ENCODE measurements around the gene RSRP1.

RSRP1 gene

DNA sequence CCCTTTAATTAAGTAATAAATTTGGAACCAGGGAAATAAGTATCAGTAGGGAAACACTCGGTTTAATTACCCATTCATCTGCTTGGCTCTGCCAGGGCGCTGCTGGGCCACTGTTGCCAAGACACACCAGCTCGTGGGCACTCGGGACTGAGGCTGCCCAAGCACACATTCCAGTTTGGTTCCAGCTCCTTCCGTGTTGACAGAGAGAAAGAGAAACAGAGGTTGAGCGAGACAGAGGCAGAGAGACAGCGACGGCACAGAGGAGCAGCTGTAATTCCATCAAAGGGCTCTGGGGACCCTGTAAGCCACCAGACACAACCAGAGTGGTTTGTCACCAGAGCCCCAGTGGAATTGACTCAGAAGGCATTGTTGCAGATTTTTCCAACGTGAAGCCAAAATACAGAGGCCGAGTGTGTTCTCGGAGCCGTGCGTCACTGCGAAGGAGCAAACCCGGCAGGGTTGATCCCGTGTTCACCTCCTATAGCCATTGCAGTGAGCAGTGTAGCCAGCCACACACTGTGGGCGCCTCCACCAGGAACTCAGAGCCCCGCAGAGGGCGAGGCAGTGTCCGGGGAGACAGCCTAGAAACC, 48.5 kb downstream of the RSRP1 start:
- Histone ChIP-seq H3K9me3 (ENCODE audit: control insufficient read depth, insufficient read depth, low read depth, low read length) (no peaks in the 10 kb centered on the region), H3K9ac (ENCODE audit: low read length) (no peak overlapping the region), H3K27me3 (ENCODE audit: control insufficient read depth, insufficient read depth, low read length) (no peaks in the 10 kb centered on the region), H3K27ac (ENCODE audit: low read depth, low read length) (no peak overlapping the region), H3K4me3 (ENCODE audit: low read depth, low read length) (no peak overlapping the region), H3K4me1 (ENCODE audit: control insufficient read depth, insufficient read depth, low read length) (peaks cover 15% of the 10 kb centered on the region; the same call in 1 of the 2 replicates), H3K36me3 (ENCODE audit: control insufficient read depth, insufficient read depth, low read length) (no peaks in the 10 kb centered on the region)

DNA sequence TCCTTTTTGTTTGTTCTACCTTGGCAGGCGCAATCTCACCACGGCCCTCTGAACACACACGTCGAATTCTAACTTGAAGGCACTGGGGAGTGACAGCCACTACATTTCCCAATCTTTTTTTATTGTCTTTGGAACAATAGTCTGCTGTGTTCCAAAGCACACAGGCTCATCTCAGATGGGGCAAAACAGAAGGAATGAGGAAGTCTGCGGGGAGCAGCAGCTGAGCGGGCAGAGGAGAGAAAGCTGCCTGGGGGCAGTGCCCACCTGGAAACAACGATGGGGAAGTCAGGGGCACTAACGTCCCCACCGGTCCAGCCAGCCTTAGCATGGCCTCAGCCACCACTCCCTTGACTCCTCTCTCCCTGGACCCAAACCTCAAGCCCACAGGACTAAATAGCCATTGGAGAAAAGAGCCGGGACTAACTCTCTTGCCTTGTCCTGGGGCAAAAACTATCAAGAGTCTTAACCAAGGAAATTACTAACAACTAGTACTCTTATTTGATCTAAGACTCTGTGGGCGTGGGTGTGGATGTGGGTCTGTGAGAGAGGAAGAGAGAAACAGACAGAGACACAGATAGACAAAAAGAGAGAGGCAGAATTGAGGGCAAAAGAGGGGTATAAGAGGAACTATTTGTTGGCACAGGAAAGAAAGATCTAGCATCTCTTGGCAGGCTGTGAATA, 49.1 kb downstream of the RSRP1 start:
- Histone ChIP-seq H3K4me1 (ENCODE audit: control insufficient read depth, insufficient read depth, low read length) (peaks cover 18% of the 10 kb centered on the region), H3K9ac (ENCODE audit: low read length) (no peak overlapping the region), H3K36me3 (ENCODE audit: control insufficient read depth, insufficient read depth, low read length) (no peaks in the 10 kb centered on the region), H3K27me3 (ENCODE audit: control insufficient read depth, insufficient read depth, low read length) (no peaks in the 10 kb centered on the region), H3K9me3 (ENCODE audit: control insufficient read depth, insufficient read depth, low read depth, low read length) (no peaks in the 10 kb centered on the region), H3K27ac (ENCODE audit: low read depth, low read length) (no peak overlapping the region), H3K4me3 (ENCODE audit: low read depth, low read length) (no peak overlapping the region)

DNA sequence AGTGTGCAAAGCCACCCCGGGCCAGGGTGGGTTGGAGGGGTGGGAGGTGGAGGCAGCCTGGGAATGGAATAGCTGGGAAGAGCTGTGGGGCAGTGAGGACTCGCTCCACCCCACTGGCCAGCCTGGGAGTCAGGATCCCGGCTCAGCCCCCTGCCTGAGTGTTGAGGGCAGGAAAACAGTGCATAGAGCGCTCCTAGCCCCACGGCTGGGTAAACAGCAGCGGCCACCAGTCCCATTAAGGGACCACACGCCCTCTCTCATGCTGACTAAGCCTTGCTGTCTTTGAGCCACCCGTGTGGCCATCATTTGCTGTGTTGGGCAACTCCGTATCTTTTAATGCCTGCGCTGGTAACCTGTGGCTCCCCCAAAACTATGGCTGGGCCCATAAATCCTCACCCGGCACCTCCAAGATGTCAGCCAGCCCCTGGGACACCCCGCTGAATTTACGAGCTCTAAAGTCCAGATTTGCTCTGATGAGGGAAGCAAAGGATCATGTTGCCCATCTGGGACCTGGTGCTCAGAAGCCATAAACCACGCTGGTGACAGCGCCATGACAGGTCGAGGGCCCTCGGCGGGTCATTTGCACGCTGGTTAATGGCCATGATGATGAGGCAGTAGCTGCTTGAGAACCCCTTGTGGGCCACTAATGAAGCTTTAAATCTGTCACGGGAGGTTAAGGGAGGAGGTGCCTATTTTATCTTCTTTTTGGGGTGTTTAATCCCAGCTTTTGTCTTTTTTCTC, 49.8 kb downstream of the RSRP1 start:
- Histone ChIP-seq H3K27me3 (ENCODE audit: control insufficient read depth, insufficient read depth, low read length) (no peaks in the 10 kb centered on the region), H3K9me3 (ENCODE audit: control insufficient read depth, insufficient read depth, low read depth, low read length) (no peaks in the 10 kb centered on the region), H3K4me1 (ENCODE audit: control insufficient read depth, insufficient read depth, low read length) (peaks cover 23% of the 10 kb centered on the region), H3K27ac (ENCODE audit: low read depth, low read length) (no peak overlapping the region), H3K36me3 (ENCODE audit: control insufficient read depth, insufficient read depth, low read length) (no peaks in the 10 kb centered on the region), H3K9ac (ENCODE audit: low read length) (no peak overlapping the region), H3K4me3 (ENCODE audit: low read depth, low read length) (no peak overlapping the region)

DNA sequence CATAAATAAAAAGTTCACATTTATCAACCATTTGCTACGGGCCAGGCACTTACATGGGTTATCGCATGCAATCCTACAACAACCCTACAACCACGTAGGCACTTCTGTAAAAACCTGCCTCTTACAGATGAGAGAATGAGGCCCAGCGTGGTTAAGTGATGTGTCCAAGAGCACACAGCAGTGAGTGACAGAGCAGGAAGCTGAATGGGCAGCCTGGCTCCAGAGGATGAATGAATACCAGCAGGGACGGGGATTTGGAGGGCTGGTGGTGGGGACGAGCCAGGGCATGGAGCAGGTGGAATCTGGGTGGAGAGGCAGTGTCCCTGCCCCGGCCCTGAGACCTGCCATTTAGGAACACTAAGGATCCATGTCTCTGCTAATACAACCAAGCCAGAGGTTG, 50.4 kb downstream of the RSRP1 start:
- H3K9ac ChIP-seq (ENCODE audit: low read length) = no peak overlapping the region
- H3K4me3 ChIP-seq (ENCODE audit: low read depth, low read length) = no peak overlapping the region
- H3K36me3 ChIP-seq (ENCODE audit: control insufficient read depth, insufficient read depth, low read length) = no peaks in the 10 kb centered on the region
- H3K27ac ChIP-seq (ENCODE audit: low read depth, low read length) = no peak overlapping the region
- peaks cover 23% of the 10 kb centered on the region for H3K4me1 ChIP-seq (ENCODE audit: control insufficient read depth, insufficient read depth, low read length)
- no peaks in the 10 kb centered on the region for H3K9me3 ChIP-seq (ENCODE audit: control insufficient read depth, insufficient read depth, low read depth, low read length)
- H3K27me3 ChIP-seq (ENCODE audit: control insufficient read depth, insufficient read depth, low read length) = no peaks in the 10 kb centered on the region

DNA sequence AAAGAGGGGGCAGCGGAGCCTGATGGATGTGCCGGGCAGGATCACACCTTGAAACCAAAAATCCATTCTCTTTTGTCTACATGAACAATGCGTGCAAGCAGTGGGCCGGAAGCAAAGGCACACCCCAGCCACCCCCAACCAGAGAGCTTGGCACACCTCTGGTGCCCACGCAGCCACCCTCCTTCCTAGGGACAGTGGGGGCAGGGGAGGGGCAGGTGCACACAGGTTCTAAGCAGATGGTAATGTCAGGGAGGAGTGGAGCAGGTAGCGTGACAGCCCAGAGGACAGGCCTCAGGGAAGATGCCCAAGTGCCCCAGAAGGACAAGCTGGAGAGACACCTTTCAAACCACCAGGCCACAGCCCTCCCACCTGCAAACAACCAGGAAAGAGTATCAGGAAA, 51.4 kb downstream of the RSRP1 start:
- H3K36me3 ChIP-seq (ENCODE audit: control insufficient read depth, insufficient read depth, low read length) = no peaks in the 10 kb centered on the region
- no peaks in the 10 kb centered on the region for H3K27me3 ChIP-seq (ENCODE audit: control insufficient read depth, insufficient read depth, low read length)
- H3K4me3 ChIP-seq (ENCODE audit: low read depth, low read length) = no peak overlapping the region
- H3K4me1 ChIP-seq (ENCODE audit: control insufficient read depth, insufficient read depth, low read length) = peaks cover 23% of the 10 kb centered on the region
- H3K9me3 ChIP-seq (ENCODE audit: control insufficient read depth, insufficient read depth, low read depth, low read length) = no peaks in the 10 kb centered on the region
- no peak overlapping the region for H3K27ac ChIP-seq (ENCODE audit: low read depth, low read length)
- H3K9ac ChIP-seq (ENCODE audit: low read length) = no peak overlapping the region

DNA sequence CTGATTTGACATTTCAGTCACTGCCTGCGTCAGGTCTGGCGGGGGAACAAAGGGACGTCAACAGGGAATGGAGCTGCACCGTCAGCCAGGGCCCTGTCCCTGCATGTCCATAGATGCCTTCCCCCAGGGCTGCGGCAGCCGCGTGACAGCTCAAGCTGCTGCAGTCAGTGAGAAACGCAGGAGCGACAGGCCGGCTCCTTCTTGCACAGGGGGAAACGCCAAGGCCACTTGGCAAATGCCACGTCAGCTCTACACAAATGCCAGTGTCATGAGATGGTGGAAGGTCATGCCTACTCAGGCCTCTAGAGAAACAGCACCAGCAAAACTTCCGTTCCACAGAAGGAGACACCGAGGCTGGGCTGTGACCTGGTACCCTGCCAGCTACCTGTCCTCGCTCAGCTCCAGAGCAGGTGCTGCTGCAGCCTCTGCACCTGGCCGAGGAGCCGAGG, 52.7 kb downstream of the RSRP1 start:
- peaks cover 21% of the 10 kb centered on the region for H3K4me1 ChIP-seq (ENCODE audit: control insufficient read depth, insufficient read depth, low read length)
- no peak overlapping the region for H3K9ac ChIP-seq (ENCODE audit: low read length)
- H3K4me3 ChIP-seq (ENCODE audit: low read depth, low read length) = no peak overlapping the region
- no peak overlapping the region for H3K27ac ChIP-seq (ENCODE audit: low read depth, low read length)
- H3K9me3 ChIP-seq (ENCODE audit: control insufficient read depth, insufficient read depth, low read depth, low read length) = no peaks in the 10 kb centered on the region
- no peaks in the 10 kb centered on the region for H3K27me3 ChIP-seq (ENCODE audit: control insufficient read depth, insufficient read depth, low read length)
- H3K36me3 ChIP-seq (ENCODE audit: control insufficient read depth, insufficient read depth, low read length) = no peaks in the 10 kb centered on the region

DNA sequence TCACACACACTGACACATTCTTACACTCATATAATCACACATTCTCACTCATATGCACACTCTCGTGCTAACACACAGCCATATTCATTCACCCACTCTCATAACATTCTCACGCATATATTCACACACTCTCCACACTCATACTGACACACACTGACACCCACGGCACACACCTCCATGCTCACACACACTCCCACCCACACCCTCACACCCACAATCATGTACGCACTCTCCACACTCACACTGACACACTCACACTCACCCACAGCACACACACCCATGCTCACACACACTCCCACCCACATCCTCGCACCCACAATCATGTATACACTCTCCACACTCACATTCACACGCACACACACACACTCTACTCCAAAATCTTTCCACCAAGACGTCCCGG, 53.2 kb downstream of the RSRP1 start:
- Histone ChIP-seq H3K9me3 (ENCODE audit: control insufficient read depth, insufficient read depth, low read depth, low read length) (no peaks in the 10 kb centered on the region), H3K27me3 (ENCODE audit: control insufficient read depth, insufficient read depth, low read length) (no peaks in the 10 kb centered on the region), H3K4me1 (ENCODE audit: control insufficient read depth, insufficient read depth, low read length) (peaks cover 15% of the 10 kb centered on the region), H3K36me3 (ENCODE audit: control insufficient read depth, insufficient read depth, low read length) (no peaks in the 10 kb centered on the region), H3K4me3 (ENCODE audit: low read depth, low read length) (no peak overlapping the region), H3K9ac (ENCODE audit: low read length) (no peak overlapping the region), H3K27ac (ENCODE audit: low read depth, low read length) (no peak overlapping the region)

DNA sequence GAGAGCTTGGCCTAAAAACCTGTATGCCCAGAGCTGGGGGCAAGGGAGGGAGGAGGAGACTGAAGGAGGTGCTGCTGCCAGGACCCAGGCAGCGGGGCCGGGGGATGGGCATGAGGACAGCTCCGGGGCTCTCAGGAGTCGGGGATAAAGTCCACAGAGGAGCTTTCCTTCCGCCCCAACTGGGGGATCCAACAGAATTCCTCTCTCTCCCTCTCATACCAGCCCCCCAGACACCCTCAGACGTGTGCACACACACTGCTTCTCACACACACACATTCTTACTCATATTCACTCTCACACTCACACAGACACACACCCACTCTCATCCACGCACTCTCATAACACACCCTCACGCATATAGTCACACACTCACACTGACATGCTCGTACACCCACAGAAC, 54.0 kb downstream of the RSRP1 start:
- Histone ChIP-seq H3K4me3 (ENCODE audit: low read depth, low read length) (no peak overlapping the region), H3K4me1 (ENCODE audit: control insufficient read depth, insufficient read depth, low read length) (peaks cover 14% of the 10 kb centered on the region), H3K9me3 (ENCODE audit: control insufficient read depth, insufficient read depth, low read depth, low read length) (no peaks in the 10 kb centered on the region), H3K9ac (ENCODE audit: low read length) (no peak overlapping the region), H3K27ac (ENCODE audit: low read depth, low read length) (no peak overlapping the region), H3K27me3 (ENCODE audit: control insufficient read depth, insufficient read depth, low read length) (no peaks in the 10 kb centered on the region), H3K36me3 (ENCODE audit: control insufficient read depth, insufficient read depth, low read length) (no peaks in the 10 kb centered on the region)

All from HUES6 (cell line).